GM12892 (cell line): ENCODE measurements around the gene C12orf56.
"Not testable (repeated sequence)": the region's sequence is repeated elsewhere in the genome, so short reads cannot be mapped to it uniquely, and the experiment has no call there.

Experiments used
- DNase-seq: peaks from one replicate; pipeline ENCODE4 v3.0.0; 2011; ENCODE audit not compliant: insufficient read length
- FAIRE-seq: peaks from 2 replicates; lab custom pipeline; 2011; peaks lifted over from hg19 to GRCh38; lab: Jason Lieb, UNC
- POLR2A ChIP-seq: IDR thresholded peaks from 2 replicates; pipeline ENCODE4 v1.6.1; 2011; ENCODE audit warnings: low read depth, low read length, control low read depth
- POLR2AphosphoS5 ChIP-seq: IDR thresholded peaks from 2 replicates; pipeline ENCODE4 v1.6.1; 2011; ENCODE audit warnings: low read depth, low read length, control low read depth
- TAF1 ChIP-seq: IDR thresholded peaks from 2 replicates; pipeline ENCODE4 v1.6.1; 2011; ENCODE audit warnings: low read depth, mild to moderate bottlenecking, control low read depth, low read length, borderline replicate concordance

The C12orf56 gene

DNA sequence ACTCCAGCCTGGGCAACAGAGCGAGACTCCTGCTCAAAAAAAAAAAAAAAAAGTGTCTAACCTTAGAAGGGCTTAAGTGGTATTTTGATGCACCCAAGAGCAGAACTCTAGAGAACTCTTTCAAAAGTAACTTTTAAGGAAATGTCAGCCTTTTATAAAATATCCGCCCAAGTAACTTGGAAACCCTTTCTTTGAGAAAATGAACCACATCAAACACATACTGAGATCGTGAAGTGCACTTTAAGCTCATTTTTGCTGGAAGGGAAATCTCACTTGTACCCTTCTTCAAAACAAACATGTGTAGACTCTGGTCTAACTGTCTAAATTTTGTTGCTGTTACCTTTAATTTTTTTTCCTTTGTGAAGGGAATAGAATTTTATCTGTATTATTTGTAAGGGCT lies 5.5 kb downstream of the C12orf56 start:
- TF ChIP-seq TAF1 = no peak
- no peak for TF ChIP-seq POLR2A
- no peak for TF ChIP-seq POLR2AphosphoS5
- no peak for FAIRE-seq
- no peak for DNase-seq

DNA sequence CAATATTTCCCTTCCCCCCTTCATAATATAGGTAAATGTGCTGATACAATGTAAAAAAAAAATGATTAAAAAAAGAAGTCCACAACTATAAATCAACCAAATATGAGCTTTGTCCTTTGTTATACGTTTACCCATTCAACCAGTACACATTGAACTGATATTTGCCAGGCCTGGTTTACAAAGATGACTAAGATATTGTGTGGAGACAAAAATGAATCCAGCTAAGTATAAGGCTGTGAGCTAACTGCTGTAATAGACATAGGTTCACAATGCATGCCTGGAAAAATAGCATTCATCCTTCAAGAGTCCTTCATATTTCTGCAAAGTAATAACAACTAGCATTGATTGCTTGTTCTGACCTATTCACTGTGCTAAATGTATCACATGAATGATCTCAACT lies 6.9 kb downstream of the C12orf56 start:
- FAIRE-seq = no peak
- DNase-seq = no peak
- TF ChIP-seq POLR2AphosphoS5 (no peak), TAF1 (no peak), POLR2A (no peak)

DNA sequence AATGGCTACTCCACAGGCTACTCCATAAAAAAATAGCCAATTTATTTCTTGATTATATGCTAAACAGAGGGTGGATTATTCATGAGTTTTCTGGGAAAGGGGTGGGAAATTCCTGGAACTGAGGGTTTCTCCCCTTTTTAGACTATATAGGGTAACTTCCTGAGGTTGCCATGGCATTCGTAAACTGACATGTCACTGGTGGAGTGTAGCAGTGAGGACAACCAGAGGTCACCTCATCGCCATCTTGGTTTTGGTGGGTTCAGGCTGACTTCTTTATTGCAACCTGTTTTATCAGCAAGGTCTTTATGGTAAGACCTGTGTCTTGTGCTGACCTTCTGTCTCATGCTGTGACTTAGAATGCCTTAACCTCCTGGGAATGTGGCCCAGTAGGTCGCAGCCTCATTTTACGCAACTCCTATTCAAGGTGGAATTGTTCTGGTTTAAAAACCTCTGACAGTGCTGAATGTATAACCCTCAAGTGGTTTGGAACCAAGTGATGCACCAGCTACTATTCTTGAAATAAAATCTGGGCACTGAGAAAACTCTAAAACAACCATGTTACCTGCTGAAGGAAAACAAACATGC lies 27.7 kb downstream of the C12orf56 start:
- DNase-seq (no peak), FAIRE-seq (no peak)
- TF ChIP-seq TAF1 (no peak), POLR2AphosphoS5 (no peak), POLR2A (no peak)

DNA sequence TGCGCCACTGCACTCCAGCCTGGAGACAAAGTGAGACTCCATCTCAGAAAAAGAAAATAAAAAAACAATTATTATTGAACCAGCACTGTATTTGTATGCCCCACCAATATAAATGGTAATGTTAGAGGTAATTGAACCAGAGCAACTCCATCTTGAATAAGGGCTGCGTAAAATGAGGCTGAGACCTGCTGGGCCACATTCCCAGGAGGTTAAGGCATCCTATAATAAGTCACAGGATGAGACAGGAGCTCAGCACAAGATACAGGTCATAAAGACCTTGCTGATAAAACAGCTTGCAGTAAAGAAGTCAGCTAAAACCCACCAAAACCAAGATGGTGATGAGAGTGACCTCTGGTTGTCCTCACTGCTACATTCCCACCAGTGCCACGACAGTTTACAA lies 29.4 kb downstream of the C12orf56 start:
- not testable (repeated sequence) for FAIRE-seq, DNase-seq

DNA sequence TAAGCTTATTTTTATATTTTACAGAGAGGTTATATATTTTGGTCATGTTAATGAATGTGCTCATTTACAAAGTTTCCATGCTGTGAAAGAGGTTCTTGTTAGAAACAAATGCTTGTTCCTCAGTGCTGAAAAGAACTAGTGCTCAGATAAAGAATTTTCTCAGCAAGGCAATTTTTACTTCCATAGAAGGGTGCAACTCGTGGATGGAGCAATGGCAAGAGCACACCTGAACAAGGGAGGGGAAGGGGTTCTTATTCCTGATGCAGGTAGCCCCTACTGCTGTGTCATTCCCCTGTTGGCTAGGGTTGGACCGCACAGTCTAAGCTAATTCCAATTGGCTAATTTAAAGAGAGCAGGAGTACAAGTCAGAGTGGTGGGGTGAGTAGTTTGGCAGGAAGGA lies 34.3 kb downstream of the C12orf56 start:
- DNase-seq, FAIRE-seq: not testable (repeated sequence)

DNA sequence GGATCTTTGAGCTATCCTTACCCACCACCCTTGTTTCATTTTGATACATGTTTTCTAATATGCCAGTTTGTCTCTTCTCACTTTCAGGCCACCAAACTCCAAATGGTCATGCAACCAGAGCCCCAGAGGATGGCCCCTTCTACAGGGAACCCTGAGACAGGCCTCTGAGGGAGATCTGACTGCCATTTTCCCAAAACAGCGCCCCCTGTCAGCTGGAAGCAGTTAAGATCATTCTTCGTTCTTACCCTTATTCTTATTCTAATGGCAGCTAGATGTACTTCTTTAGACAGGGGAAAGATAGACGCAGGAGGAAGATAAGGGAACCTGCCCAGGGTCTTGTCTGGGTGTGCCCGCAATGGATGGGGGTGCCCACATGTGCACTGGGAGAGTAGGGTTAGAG lies 38.4 kb downstream of the C12orf56 start:
- no peak for TF ChIP-seq POLR2A
- no peak for TF ChIP-seq TAF1
- TF ChIP-seq POLR2AphosphoS5 = no peak
- no peak for FAIRE-seq
- no peak for DNase-seq

DNA sequence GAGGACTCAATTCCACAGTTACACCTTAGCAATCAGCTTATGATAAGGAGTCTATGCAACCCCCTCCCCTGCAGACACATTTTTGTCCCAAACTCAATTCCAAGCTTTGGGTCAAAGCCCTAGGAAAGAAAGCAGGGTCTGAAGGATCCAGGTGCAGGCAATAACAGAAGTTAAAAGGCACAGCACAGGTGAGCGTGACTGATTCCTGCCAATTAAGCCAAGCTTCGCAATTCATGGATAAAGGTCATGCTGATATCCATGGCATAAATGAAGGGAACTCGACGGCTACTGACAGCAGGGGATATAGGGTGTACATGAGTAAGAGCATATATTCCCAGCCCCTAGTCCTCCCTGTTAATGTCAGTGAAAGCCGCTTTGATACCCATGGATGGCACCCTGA lies 39.3 kb downstream of the C12orf56 start:
- DNase-seq = no peak
- FAIRE-seq = no peak
- no peak for TF ChIP-seq POLR2AphosphoS5
- TF ChIP-seq TAF1 = no peak
- no peak for TF ChIP-seq POLR2A

DNA sequence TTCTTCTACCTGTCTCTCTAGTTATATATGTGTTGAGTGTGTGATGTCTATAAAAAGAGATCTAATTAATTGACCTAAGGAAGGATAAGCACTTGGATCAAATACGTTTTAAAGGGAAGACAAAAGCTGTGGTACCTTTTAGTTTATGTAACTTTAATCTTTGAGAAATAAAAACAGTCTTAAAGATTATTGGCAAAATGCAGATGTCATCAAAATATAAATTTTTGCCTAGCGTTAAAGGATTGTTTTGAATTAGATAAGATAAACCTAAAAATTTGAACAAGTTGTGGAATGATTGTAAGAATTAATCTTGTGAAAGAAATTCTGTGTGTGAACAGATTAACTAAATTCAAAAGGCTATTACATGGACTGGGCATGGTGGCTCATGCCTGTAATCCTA lies 42.9 kb downstream of the C12orf56 start:
- no peak for DNase-seq
- FAIRE-seq = no peak
- TF ChIP-seq POLR2AphosphoS5 (no peak), POLR2A (no peak), TAF1 (no peak)

DNA sequence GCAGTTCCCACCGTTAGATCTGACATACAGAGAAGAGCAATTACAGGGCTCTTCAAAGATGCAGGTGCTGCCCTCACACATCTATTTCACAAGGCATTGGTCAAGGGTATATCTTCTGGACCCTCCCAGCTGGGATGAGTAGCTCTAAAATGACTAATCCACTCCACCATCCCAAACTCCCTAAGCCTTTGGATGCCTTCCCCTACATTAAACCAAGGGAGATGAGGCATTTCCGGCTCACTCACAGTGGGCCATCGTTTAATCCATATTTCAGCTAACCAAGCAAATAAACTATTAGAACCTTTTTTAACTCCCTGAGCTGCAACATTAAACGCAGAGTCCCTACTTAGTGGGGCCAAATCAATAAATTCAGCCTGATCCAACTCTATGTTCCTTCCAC lies 45.9 kb downstream of the C12orf56 start:
- not testable (repeated sequence) for FAIRE-seq, DNase-seq

DNA sequence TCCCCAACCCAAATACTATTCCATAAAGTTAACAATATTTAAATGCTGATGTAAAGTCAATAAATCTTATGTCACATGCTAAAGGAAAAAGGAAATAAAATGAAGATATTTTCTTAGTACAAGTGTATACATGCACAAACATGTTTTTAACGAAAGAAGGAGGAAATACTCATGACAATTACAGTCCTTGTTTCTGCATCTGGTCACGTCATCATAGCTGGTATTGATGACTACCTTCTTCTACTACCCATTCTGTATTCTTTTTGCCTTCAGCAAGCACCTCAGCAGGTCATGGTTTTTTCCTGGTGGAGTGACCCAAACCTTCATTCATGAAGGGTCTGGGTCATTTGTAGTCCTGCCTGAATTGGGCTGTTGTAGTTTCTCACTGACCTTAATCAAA lies 50.0 kb downstream of the C12orf56 start:
- DNase-seq, FAIRE-seq: not testable (repeated sequence)

DNA sequence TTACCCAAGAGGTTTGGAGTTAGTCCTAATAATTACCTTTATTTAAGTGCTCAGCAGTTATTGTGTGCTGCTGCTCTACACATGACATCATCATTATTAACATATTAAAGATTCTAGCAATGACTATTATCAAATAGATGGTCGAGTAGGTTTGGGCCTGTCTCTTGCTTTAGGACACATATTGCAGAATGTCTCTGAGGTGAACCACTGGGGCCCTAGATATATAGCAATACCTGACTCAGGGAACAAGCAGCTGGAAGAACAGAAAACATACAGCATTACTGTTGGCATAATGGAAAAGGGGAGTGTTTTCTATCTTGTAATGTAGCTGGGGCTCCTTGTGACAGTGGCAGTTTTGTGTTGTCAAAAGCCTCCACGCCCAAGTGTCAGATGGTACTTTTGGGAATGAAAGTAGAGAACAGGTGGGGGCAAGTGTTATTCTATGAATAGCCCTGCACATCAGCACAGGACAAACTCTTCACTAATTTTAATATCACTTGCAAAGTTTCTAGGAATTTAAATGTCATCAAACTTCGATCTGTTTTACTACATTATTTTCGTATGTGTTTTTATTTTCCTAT lies 54.6 kb downstream of the C12orf56 start:
- no peak for DNase-seq
- TF ChIP-seq POLR2A (no peak), POLR2AphosphoS5 (no peak), TAF1 (no peak)
- no peak for FAIRE-seq

DNA sequence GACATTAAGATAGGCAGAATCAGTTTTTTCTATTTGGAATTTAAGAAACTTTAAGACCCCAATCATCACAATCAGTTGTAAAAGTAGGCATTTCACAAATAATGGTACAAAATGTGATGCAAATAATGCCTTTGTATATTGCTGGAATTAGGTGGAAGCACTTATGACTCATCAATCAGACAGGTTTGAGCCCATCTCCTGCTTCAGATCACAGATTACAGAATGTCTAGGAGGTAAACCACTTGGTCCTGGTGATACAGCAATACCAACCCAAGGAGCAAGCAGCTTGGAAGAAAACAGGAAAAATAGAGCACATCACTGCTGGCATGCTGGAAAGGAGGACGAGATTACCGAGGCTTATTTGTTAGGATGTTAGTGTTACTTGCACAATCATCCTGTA lies 57.6 kb downstream of the C12orf56 start:
- DNase-seq (no peak), FAIRE-seq (no peak)
- TF ChIP-seq POLR2A = no peak
- no peak for TF ChIP-seq POLR2AphosphoS5
- no peak for TF ChIP-seq TAF1

DNA sequence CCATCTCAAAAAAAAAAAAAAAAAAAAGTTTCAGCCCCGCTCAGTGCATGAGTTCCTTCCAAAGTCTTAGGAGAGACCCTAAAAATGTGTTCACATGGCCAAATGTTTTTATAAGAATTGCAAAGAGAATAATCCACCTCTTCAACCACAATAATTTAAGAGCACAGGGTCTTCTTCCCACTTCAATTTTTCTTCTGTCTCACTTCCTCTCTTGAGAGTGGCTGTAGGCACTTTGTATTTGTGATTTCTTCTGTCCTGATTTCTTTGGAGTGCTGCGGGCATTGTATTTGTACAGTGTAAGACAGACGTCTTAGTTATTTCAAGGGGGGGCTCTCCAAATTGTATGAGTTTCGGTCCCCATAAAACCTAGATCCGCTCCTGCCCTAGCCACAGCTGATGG lies 58.3 kb downstream of the C12orf56 start:
- TF ChIP-seq POLR2A (no peak), POLR2AphosphoS5 (no peak), TAF1 (no peak)
- DNase-seq = no peak
- no peak for FAIRE-seq

DNA sequence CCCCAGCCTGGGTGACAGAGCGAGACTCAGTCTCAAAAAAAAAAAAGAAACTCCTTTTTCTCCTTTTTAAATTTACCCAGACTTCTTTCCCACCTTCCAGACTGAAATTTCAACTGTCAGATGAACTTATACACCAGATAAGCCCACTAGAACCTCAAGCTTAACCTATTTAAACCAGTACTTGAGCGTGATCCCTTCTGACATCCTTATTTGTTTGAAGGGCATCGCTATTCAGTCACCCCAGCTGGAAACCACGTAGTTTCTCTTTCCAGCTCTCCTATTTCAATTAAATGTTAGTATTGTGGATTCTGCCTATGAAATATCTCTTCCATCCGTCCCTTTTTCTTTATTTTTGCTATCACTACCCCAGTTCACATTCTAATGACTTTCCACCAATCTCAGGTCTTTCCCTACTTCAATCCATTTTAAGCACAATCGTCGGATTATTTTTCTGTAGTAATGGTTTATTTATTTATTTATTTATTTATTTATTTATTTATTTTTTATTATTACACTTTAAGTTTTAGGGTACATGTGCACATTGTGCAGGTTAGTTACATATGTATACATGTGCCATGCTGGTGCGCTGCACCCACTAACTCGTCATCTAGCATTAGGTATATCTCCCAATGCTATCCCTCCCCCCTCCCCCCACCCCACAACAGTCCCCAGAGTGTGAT lies 61.4 kb downstream of the C12orf56 start:
- not testable (repeated sequence) for FAIRE-seq, DNase-seq
